ENCODE data around the gene ILKAP. TPM values are rescaled to one million over a fixed set of nuclear protein-coding genes. Genes with fewer than 3 reads are reported as not detected.

ILKAP gene
- total RNA-seq, 1 donor from 2014 or later, result 34.1 TPM

DNA sequence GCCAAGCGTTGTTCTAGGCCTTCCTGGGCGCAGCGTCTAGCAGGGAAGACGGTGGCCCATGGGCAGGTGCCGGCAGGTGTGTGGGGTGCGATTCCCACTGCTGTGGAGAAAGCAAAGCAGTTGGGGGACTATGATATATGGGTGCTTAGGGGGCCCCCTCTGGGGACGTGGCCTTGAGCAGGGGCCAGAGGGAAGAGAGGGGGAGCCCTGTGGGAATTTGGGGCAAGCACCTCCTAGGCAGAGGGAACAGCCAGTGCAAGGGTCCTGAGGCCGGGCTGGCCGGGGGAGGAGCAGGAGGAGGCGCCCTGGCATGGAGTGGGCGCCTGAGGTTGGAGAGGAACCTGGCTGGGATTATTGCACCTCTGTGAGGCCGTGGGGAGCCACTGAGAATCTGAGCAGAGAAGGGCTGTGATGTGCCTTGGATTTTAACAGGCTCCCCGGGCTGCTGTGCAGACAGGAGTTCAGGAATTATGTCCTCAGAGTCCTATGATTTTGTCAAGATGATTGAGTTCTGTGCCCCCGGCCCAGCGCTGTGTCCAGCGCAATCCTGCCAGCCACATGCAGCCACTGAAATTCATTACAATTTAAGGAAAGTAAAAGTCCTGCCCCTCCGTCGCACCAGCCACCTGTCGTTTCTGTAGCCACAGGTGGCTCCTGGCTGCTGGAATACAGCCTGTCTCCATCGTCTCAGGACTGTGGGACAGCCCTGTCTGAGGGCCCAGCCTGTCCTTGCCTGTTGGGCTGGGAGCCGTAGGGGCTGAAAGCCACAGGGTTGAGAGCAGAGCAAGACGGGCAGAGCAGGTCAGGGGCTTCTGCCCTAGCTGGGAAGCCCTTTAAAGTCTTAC is 74.1 kb downstream of the ILKAP start:
- H3K4me1 Mint-ChIP-seq (ENCODE audit: unreplicated experiment), result peaks cover 2% of the 10 kb centered on the region
- H3K9me3 Mint-ChIP-seq (ENCODE audit: unreplicated experiment), result no peaks in the 10 kb centered on the region
- no peak for TF ChIP-seq CTCF (IDR thresholded peaks at IDR 0.05)
- no peaks in the 10 kb centered on the region for H3K27me3 Mint-ChIP-seq (ENCODE audit: unreplicated experiment)
- no peak overlapping the region for H3K4me3 Mint-ChIP-seq (ENCODE audit: unreplicated experiment)
- DNase-seq (ENCODE audit: extremely low spot score, unreplicated experiment), result no peak
- no peaks in the 10 kb centered on the region for H3K36me3 Mint-ChIP-seq (ENCODE audit: unreplicated experiment)
- no peak overlapping the region for H3K27ac Mint-ChIP-seq (ENCODE audit: unreplicated experiment)

DNA sequence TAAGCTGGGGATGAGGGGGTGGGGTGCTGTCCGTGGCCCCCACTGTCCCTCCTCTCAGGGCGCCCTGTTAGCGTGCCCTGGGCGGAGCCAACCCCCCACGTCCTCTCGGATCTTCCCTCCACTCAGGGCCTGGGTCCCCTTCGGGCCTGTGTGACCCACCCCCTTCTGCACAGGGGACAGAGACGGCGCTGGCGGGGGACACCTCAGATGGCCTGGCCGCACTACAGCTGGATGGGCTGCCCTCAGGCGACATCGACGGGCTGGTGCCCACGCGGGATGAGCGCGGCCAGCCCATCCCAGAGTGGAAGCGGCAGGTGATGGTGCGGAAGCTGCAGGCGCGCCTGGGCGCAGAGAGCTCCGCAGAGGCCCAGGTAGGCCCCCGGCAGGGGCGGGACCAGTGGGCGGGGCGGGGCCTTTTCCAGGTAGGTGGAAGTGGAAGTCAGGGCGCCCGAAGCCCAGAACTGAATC is 74.9 kb downstream of the ILKAP start:
- no peak for DNase-seq (ENCODE audit: extremely low spot score, unreplicated experiment)
- Mint-ChIP-seq H3K9me3 (ENCODE audit: unreplicated experiment) (no peaks in the 10 kb centered on the region), H3K4me1 (ENCODE audit: unreplicated experiment) (peaks cover 1% of the 10 kb centered on the region), H3K36me3 (ENCODE audit: unreplicated experiment) (no peaks in the 10 kb centered on the region), H3K27ac (ENCODE audit: unreplicated experiment) (no peak overlapping the region), H3K27me3 (ENCODE audit: unreplicated experiment) (no peaks in the 10 kb centered on the region), H3K4me3 (ENCODE audit: unreplicated experiment) (no peak overlapping the region)
- TF ChIP-seq CTCF (IDR thresholded peaks at IDR 0.05), result no peak

- Mint-ChIP-seq H3K4me1 (ENCODE audit: unreplicated experiment) (no peaks in the 10 kb centered on the region), H3K9me3 (ENCODE audit: unreplicated experiment) (no peaks in the 10 kb centered on the region)
- DNase-seq (ENCODE audit: extremely low spot score, unreplicated experiment), result no peak
Measured at GRCh38 chr2:238128061-238128440, 75.4 kb downstream of the ILKAP start.

GRCh38 chr2:238127165-238128060 is 76.1 kb downstream of the ILKAP start:
- Mint-ChIP-seq H3K4me3 (ENCODE audit: unreplicated experiment) (no peak overlapping the region), H3K27me3 (ENCODE audit: unreplicated experiment) (no peaks in the 10 kb centered on the region), H3K4me1 (ENCODE audit: unreplicated experiment) (no peaks in the 10 kb centered on the region), H3K27ac (ENCODE audit: unreplicated experiment) (no peak overlapping the region), H3K9me3 (ENCODE audit: unreplicated experiment) (no peaks in the 10 kb centered on the region), H3K36me3 (ENCODE audit: unreplicated experiment) (no peaks in the 10 kb centered on the region)
- DNase-seq (ENCODE audit: extremely low spot score, unreplicated experiment), result no peak
- TF ChIP-seq CTCF (IDR thresholded peaks at IDR 0.05), result no peak

More at GRCh38 chr2:238128061-238128440, 75.4 kb downstream of the ILKAP start:
- TF ChIP-seq CTCF (IDR thresholded peaks at IDR 0.05), result no peak
- Mint-ChIP-seq H3K27ac (ENCODE audit: unreplicated experiment) (no peak overlapping the region), H3K27me3 (ENCODE audit: unreplicated experiment) (no peaks in the 10 kb centered on the region), H3K4me3 (ENCODE audit: unreplicated experiment) (no peak overlapping the region), H3K36me3 (ENCODE audit: unreplicated experiment) (no peaks in the 10 kb centered on the region)

DNA sequence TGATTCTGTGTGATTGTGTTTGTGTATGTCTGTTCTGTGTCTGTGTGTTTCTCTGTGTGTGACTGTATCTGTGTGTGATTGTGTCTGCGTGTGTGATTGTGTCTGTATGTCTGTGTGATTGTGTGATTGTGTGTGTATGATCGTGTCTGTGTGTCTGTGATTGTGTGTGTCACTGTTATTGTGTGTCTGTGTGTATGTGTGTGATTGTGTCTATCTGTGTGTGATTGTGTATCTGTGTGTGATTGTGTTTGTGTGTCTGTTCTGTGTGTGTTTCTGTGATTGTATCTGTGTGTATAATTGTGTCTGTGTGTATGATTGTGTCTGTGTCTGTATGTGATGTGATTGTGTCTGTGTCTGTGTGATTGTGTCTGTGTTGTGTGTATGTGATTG is 76.7 kb downstream of the ILKAP start:
- Mint-ChIP-seq H3K27ac (ENCODE audit: unreplicated experiment) (no peak overlapping the region), H3K4me3 (ENCODE audit: unreplicated experiment) (no peak overlapping the region), H3K4me1 (ENCODE audit: unreplicated experiment) (no peaks in the 10 kb centered on the region), H3K36me3 (ENCODE audit: unreplicated experiment) (no peaks in the 10 kb centered on the region), H3K27me3 (ENCODE audit: unreplicated experiment) (no peaks in the 10 kb centered on the region), H3K9me3 (ENCODE audit: unreplicated experiment) (no peaks in the 10 kb centered on the region)
- TF ChIP-seq CTCF (IDR thresholded peaks at IDR 0.05), result no peak
- DNase-seq (ENCODE audit: extremely low spot score, unreplicated experiment), result no peak
